GM23248 (cell line): ENCODE data around the gene VPS33B. TPM values are rescaled to one million over a fixed set of nuclear protein-coding genes. Genes with fewer than 3 reads are reported as not detected.

ENCODE experiments used
- DNase-seq: peaks from one replicate; pipeline ENCODE4 v3.0.0-alpha.2; 2015
- H2AFZ ChIP-seq: fragments of 200-600 bp; sonication (generic); 2 replicates; pipeline ENCODE4 v1.6.1; 2016; ENCODE audit warnings: antibody characterized with exemption
- H3F3A ChIP-seq: fragments of 200-600 bp; sonication (generic); 2 replicates; pipeline ENCODE4 v1.6.1; 2016; ENCODE audit warnings: mild to moderate bottlenecking, antibody characterized with exemption, mixed run types; ENCODE audit not compliant: insufficient read depth
- H3K27ac ChIP-seq: fragments of 200-600 bp; sonication (generic); 2 replicates; pipeline ENCODE4 v1.5.1; 2016; ENCODE audit warnings: mild to moderate bottlenecking
- H3K27me3 ChIP-seq: fragments of 200-600 bp; sonication (generic); replicated peaks from 2 replicates; pipeline ENCODE4 v1.6.1; 2016; ENCODE audit warnings: mild to moderate bottlenecking; ENCODE audit not compliant: insufficient read depth
- H3K36me3 ChIP-seq: fragments of 200-600 bp; sonication (generic); 2 replicates; pipeline ENCODE4 v1.6.1; 2016; ENCODE audit warnings: low read depth, mild to moderate bottlenecking
- H3K4me1 ChIP-seq: fragments of 200-600 bp; sonication (generic); 2 replicates; pipeline ENCODE4 v1.6.1; 2016; ENCODE audit warnings: mild to moderate bottlenecking; ENCODE audit not compliant: insufficient read depth
- H3K4me2 ChIP-seq: fragments of 200-600 bp; sonication (generic); one replicate; pipeline ENCODE4 v1.6.1; 2016; ENCODE audit warnings: mild to moderate bottlenecking; ENCODE audit not compliant: unreplicated experiment
- H3K4me3 ChIP-seq: fragments of 200-600 bp; sonication (generic); 2 replicates; pipeline ENCODE4 v1.5.1; 2016; ENCODE audit warnings: mild to moderate bottlenecking
- H3K79me2 ChIP-seq: fragments of 200-600 bp; sonication (generic); 2 replicates; pipeline ENCODE4 v1.6.1; 2016; ENCODE audit warnings: mild to moderate bottlenecking; ENCODE audit not compliant: insufficient read depth
- H3K9ac ChIP-seq: fragments of 200-600 bp; sonication (generic); 2 replicates; pipeline ENCODE4 v1.6.1; 2016; ENCODE audit warnings: mild to moderate bottlenecking
- H3K9me2 ChIP-seq: fragments of 200-600 bp; sonication (generic); 2 replicates; pipeline ENCODE4 v1.6.1; 2016; ENCODE audit warnings: mixed run types, mild to moderate bottlenecking, moderate library complexity; ENCODE audit not compliant: insufficient read depth
- H3K9me3 ChIP-seq: fragments of 200-600 bp; sonication (generic); one replicate; pipeline ENCODE4 v1.6.1; 2017; ENCODE audit warnings: low read depth
- H4K20me1 ChIP-seq: fragments of 200-600 bp; sonication (generic); 2 replicates; pipeline ENCODE4 v1.6.0; 2016; ENCODE audit not compliant: insufficient read depth
- EZH2 ChIP-seq: fragments of 200-600 bp; sonication (generic); IDR thresholded peaks from 2 replicates; pipeline ENCODE4 v1.6.1; 2018; ENCODE audit warnings: antibody characterized with exemption, mild to moderate bottlenecking; ENCODE audit not compliant: insufficient read depth, poor library complexity, severe bottlenecking
- EZH2phosphoT487 ChIP-seq: fragments of 200-600 bp; sonication (generic); IDR thresholded peaks from 2 replicates; pipeline ENCODE4 v1.6.1; 2018; ENCODE audit warnings: antibody characterized with exemption, moderate library complexity, mild to moderate bottlenecking, low read depth; ENCODE audit not compliant: insufficient read depth
- WGBS, 2 experiments: methylation state at CpG; one replicate each; pipeline ENCODE4 v1.1.6; 2015 to 2017; ENCODE audit warnings: low lambda C conversion rate in 2 of 2, low coverage in 1 of 2; ENCODE audit errors: missing lambda C conversion rate in 2 of 2; 5-methylcytosine and 5-hydroxymethylcytosine counted together
- in situ Hi-C: fragments of 300-500 bp; cut with MboI; formaldehyde crosslinking; loops from 2 replicates; pipeline ENCODE4 v1.15.0; 2020
- polyA plus RNA-seq: library from polyadenylated mRNA; unstranded; fragments of >200 nt; fragmentation: Nextera tagmentation; extraction: Ambion mirVana; gene quantifications from 2 replicates; pipeline ENCODE4 v1.2.1, GENCODE V29; 2016
- total RNA-seq: library from RNA; depleted of rRNA; stranded (reverse); fragments of >200 nt; shearing (Covaris generic); gene quantifications from 2 replicates; pipeline ENCODE4 v1.2.3, GENCODE V29; 2014

Gene VPS33B
- total and polyA plus RNA-seq, 2 experiments from 2014 or later: 7.0 to 10.2 TPM

DNA sequence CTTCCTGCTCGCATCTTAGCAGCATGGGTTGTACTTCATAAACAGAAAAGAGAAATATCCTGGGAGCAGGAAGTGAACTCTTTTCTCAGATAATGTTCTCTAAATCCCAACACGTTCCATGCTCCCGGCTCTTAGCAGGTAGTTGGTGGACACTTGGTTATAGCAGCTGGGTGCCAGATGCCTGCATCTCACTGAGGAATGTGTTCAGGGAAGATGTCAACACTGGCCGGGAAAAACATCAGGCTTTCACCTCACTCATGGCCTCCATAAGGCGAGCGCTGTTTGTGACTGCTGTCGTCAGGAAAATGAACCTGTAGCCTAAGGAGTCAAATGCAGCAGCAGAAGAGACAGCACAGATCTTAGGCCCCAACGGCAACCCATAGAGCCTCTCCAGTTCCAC is 23.7 kb downstream of the VPS33B start:
- Histone ChIP-seq H3K4me2 (no peak overlapping the region), H3K27ac (no peak overlapping the region), H3K79me2 (peaks cover 6% of the 10 kb centered on the region), H3K9me3 (no peaks in the 10 kb centered on the region), H3K36me3 (0 out of 2 replicates have a peak, but pooled peaks cover 7% of the 10 kb centered on the region), H2AFZ (no peak overlapping the region), H3K4me1 (no peaks in the 10 kb centered on the region), H3K4me3 (no peak overlapping the region), H3F3A (peaks cover 9% of the 10 kb centered on the region), H4K20me1 (no peaks in the 10 kb centered on the region), H3K9me2 (no peaks in the 10 kb centered on the region), H3K27me3 (no peaks in the 10 kb centered on the region), H3K9ac (no peak overlapping the region)
- TF ChIP-seq EZH2phosphoT487 (no peak), EZH2 (no peak)
- no peak for DNase-seq
- in situ Hi-C loops: no loop called here
- WGBS, 2 experiments: 60 to 61% methylated on average over 8 of the region's 8 CpGs

DNA sequence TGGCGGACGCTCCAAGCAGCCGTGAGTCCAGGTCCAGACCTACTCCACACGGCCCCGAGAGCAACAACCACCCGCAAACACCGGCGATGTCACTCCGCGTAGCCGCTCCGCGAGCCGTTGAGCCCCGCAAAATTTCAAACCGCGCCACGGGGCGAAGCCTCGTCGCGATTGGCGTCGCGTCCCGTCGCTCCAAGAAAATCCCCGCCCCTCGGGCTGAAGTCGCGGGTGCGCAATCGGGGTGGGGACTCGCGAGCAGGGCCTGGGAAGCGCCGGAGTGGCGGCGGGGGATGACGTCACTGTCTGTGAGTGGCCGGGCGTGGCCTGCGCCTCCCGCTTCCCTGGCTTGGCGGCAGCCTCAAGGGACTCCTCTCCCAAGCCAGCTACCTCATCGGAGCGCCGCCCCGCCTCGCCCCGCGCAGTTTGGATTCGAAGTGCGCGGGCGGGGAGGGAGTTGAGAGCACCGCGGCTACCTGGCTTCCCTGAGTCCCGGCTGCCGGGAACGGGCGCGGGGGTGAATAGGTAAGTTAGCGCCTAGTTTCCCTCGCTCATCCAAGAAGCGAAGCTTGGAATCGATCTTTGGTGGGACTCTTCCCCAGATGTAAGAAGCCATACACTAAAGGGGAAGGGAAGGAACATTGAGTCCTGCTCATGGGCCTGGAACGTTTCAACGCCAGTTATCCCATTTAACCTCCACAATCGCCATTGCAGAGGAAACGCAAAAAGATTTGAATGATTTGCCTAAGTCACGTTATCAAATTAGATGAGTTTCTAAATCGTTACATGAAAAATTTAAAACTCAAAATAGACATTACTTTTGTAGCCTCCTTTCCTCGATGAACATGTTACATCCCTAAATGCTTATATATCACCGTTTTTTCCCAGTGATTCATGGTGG is 27.7 kb downstream of the VPS33B start, which contains the start of gene PRC1:
Gene PRC1 (minus strand): TSS at position 119 of the 895 bp plus-strand sequence. CDS start 118 bp downstream, at position 1.
- Histone ChIP-seq H3K79me2 (peaks cover 46% of the 10 kb centered on the region), H3K9ac (peak within 1 kb of the TSS; percentile 96)

DNA sequence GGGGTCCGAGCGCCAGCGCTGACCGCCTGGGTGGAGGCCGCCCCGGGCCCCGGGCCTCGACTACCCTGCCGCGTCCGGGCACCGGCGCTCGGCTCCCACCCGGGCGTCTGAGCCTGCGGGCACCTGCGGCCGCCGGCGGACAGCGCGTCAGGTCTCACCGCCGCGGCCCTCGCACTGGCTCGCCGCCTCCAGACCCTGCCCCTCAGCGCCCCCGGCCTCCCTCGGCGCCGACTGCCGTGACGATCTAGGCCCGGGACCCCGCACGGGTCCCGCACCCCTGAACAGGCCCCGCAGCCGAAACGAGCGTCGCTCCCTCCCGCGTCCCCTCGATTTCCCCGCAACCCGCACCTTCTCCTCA is 28.4 kb downstream of the VPS33B start:
- H3K4me2 ChIP-seq: peak overlapping the region; percentile 70
- peak overlapping the region; percentile 96 for H3K9ac ChIP-seq
- TF ChIP-seq EZH2: no peak
- no peak for TF ChIP-seq EZH2phosphoT487
- no peaks in the 10 kb centered on the region for H3K9me3 ChIP-seq
- H3K79me2 ChIP-seq: peaks cover 53% of the 10 kb centered on the region
- in situ Hi-C loops: no loop called here
- no peaks in the 10 kb centered on the region for H3K4me1 ChIP-seq
- peak overlapping the region; percentile 64 for H3K27ac ChIP-seq
- H3K9me2 ChIP-seq: no peaks in the 10 kb centered on the region
- H3K4me3 ChIP-seq: peak overlapping the region; percentile 95
- DNase-seq: peak; percentile 57
- H4K20me1 ChIP-seq: no peaks in the 10 kb centered on the region
- H3K27me3 ChIP-seq: no peaks in the 10 kb centered on the region
- 0 to 3% methylated on average over 13 to 39 of the region's 50 CpGs for WGBS, 2 experiments
- no peaks in the 10 kb centered on the region for H3K36me3 ChIP-seq
- peak overlapping the region; percentile 92 for H2AFZ ChIP-seq
- peaks cover 9% of the 10 kb centered on the region for H3F3A ChIP-seq

More for the DNA sequence above, 27.7 kb downstream of the VPS33B start, which contains the start of gene PRC1:
- Histone ChIP-seq H3K27me3 (no peaks in the 10 kb centered on the region), H4K20me1 (no peaks in the 10 kb centered on the region), H3K36me3 (no peaks in the 10 kb centered on the region), H3K9me2 (no peaks in the 10 kb centered on the region), H3K4me3 (peak within 1 kb of the TSS; percentile 95), H3K4me1 (no peaks in the 10 kb centered on the region), H2AFZ (peak within 1 kb of the TSS; percentile 93), H3F3A (peaks cover 9% of the 10 kb centered on the region), H3K4me2 (peak within 1 kb of the TSS; percentile 100), H3K27ac (peak within 1 kb of the TSS; percentile 88), H3K9me3 (no peaks in the 10 kb centered on the region)
- TF ChIP-seq EZH2 (no peak), EZH2phosphoT487 (no peak)
- WGBS, 2 experiments: 1% methylated on average over 68 to 74 of the region's 75 CpGs
- peak; percentile 100 for DNase-seq
- in situ Hi-C loops: no loop called here

DNA sequence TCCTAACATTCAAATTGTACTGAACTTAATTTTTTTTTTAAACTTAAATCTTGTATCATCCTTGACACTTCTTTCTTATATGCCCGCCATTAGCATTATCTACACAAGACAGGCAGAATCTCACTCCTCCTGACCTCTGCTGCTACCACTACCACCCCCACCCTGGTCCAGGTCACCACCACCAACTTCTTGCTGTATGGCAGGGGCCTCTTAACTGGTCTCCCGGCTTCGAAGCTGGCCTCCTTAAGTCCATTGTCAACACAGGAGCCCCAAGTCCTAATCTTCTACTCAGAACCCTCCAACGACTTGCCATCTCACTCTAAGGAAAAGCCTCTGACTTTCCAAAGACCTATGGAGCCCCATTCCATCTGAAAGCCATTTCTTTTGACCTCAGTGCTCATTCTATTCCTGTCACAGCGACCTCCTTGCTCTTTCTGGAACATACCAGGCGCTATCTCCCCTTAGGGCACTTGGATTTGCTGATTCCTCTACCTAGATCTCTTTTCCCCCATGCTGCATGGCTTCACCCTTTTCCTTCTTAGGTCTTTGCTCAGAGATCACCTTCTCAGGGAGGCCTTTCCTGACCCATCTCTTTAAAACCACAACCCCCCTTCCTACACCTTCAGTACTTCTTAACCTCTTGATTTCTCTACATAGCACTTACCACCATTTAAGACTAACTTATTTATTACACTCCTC is 30.7 kb downstream of the VPS33B start:
- H3K9me3 ChIP-seq: no peaks in the 10 kb centered on the region
- peaks cover 76% of the 10 kb centered on the region for H3K79me2 ChIP-seq
- no peak overlapping the region for H3K27ac ChIP-seq
- TF ChIP-seq EZH2phosphoT487: no peak
- TF ChIP-seq EZH2: no peak
- H3K9me2 ChIP-seq: no peaks in the 10 kb centered on the region
- no peaks in the 10 kb centered on the region for H3K4me1 ChIP-seq
- H3F3A ChIP-seq: peaks cover 9% of the 10 kb centered on the region
- H3K9ac ChIP-seq: no peak overlapping the region
- no peaks in the 10 kb centered on the region for H4K20me1 ChIP-seq
- H3K36me3 ChIP-seq: no peaks in the 10 kb centered on the region
- WGBS, 2 experiments: 98 to 99% methylated on average over 6 of the region's 6 CpGs
- in situ Hi-C loops: no loop called here
- no peaks in the 10 kb centered on the region for H3K27me3 ChIP-seq
- peak overlapping the region; percentile 42 for H2AFZ ChIP-seq
- no peak overlapping the region for H3K4me2 ChIP-seq
- no peak for DNase-seq
- no peak overlapping the region for H3K4me3 ChIP-seq
